HG03039 (cell line): Measurements from ENCODE around the gene BCL10.

ENCODE experiments used
- ATAC-seq: cut with Tn5 transposase; IDR thresholded peaks from one replicate; pipeline ENCODE4 v1.9.1; 2021; ENCODE audit warnings: mild to moderate bottlenecking, moderate library complexity; ENCODE audit not compliant: unreplicated experiment

BCL10 gene

GRCh38 chr1:85224734-85225623, 51.5 kb downstream of the BCL10 start:
- ATAC-seq, result no peak

DNA sequence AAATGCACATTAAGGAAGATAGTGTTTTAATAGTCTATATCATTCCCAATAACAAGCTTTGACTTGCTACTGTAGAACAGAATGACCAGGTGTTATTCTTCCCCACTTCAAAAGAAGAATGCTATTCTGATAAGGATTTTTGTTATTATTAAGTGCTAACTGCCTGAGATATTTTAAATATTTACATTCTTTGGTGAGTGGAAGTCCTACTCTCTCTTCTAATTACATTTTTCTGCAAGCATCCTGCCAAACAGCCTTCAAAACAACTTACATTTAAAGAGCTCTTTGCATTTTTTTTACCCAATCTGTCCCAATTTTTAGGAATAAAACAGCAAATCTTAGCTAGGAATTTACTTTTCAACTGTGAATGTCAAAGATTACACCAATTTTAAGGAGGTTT, 52.1 kb downstream of the BCL10 start:
- ATAC-seq, result no peak

DNA sequence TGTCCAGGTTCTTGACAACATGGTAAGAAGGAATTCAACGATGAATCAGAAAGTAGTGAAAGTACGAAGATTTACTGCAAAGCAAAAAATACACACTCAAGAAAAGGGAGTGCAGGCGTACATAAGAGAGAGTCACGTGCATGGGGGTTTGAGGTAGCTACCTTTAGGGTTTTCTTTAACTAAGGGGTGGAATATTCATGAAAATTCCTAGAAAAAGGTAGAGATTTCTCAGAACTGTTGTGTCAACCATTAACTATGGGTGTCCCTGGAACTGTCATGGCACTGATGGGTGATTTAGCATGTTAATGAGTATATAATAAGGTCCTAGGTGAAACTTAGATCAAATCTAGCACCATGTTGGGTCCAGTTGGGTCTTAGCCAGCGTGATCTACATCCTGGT, 53.1 kb downstream of the BCL10 start:
- ATAC-seq, result no peak

- no peak for ATAC-seq
Measured at GRCh38 chr1:85220756-85221201, 55.7 kb downstream of the BCL10 start.

DNA sequence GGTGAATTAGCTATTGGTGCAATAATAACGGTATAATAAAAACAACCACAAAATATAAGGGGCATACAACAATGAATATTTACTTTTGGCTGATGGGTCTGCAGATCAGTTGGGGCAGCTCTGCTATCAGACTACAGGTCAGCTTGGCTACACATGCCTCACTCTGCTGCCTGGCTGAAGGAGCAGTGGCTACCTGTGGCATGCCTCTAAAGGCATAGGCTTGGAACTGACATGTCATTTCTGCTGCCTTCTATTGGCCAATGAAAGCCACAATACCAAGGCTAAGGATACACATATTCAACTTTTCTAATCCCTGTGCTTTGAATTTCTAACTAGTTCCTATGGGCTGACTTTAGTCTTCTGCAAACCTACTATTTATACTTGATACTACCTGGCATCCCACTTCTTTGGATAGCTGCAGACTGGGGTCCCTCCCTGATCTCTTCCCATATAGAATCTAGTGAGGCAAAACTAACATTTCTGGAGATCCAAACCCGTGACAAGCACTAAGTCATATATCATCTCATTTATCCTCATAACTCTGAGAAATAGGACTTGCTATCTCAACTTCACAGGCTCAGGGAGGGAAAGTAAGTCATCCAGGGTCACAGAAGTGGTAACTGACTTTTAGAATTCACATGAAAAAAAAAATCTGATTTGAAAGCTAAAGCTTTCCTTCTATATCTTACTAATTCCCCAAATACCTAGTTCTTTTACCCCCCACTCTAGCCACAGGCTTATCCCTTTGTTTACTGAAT, 56.4 kb downstream of the BCL10 start:
- ATAC-seq, result no peak

DNA sequence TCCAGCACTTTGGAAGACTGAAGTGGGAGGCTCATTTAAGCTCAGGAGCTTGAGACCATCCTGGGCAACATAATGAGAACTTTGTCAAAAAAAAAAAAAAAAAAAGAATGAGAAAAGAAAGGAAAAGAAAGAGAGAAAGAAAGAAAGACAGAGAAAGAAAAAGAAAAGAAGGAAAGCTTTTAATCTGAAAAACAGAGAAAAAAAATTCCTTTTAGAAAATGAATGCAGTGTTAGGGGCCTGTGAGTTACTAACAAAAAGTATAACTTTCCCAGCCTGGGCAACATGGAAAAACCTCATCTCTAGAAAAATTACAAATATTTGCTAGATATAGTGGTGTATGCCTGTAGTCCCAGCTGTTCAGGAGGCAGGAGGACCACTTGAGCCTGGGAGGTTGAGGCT, 59.7 kb downstream of the BCL10 start:
- no peak for ATAC-seq
